Liver (tissue), 9 donors: ENCODE results near the gene TSPAN5. TPM values are rescaled to one million over a fixed set of nuclear protein-coding genes. Genes with fewer than 3 reads are reported as not detected.

Experiments
- DNase-seq: peaks from one replicate; pipeline ENCODE4 v3.0.0-alpha.2; 2017; ENCODE audit warnings: low spot score
- H3K27ac ChIP-seq, 2 donors: one replicate each; pipeline ENCODE4 v1.7.0; 2013; ENCODE audit warnings: inconsistent platforms in 2 of 2, low read length in 2 of 2, control low read depth in 1 of 2, low read depth in 1 of 2, mild to moderate bottlenecking in 1 of 2
- H3K27me3 ChIP-seq, 4 donors: one replicate each; pipeline versions ENCODE4 v1.6.1 to v1.7.0; 2013; ENCODE audit warnings: low read length in 3 of 4, inconsistent platforms in 1 of 4, mild to moderate bottlenecking in 1 of 4, moderate library complexity in 1 of 4; ENCODE audit not compliant: control insufficient read depth in 4 of 4, insufficient read depth in 4 of 4
- H3K36me3 ChIP-seq, 4 donors: one replicate each; pipeline versions ENCODE4 v1.6.1 to v1.7.0; 2013; ENCODE audit warnings: low read length in 3 of 4, mild to moderate bottlenecking in 3 of 4, low read depth in 1 of 4, moderate library complexity in 1 of 4; ENCODE audit not compliant: control insufficient read depth in 4 of 4, insufficient read depth in 3 of 4
- H3K4me1 ChIP-seq, 4 donors: one replicate each; pipeline versions ENCODE4 v1.6.1 to v1.7.0; 2013; ENCODE audit warnings: low read length in 3 of 4, mild to moderate bottlenecking in 3 of 4, moderate library complexity in 1 of 4; ENCODE audit not compliant: control insufficient read depth in 4 of 4, insufficient read depth in 4 of 4
- H3K4me3 ChIP-seq, 3 donors: one replicate each; pipeline versions ENCODE4 v1.6.1 to v1.7.0; 2013; ENCODE audit warnings: low read length in 3 of 3, control low read depth in 1 of 3, low read depth in 1 of 3, mild to moderate bottlenecking in 1 of 3
- H3K9ac ChIP-seq, 2 donors: one replicate each; pipeline ENCODE4 v1.7.0; 2013; ENCODE audit warnings: low read length in 2 of 2, mild to moderate bottlenecking in 2 of 2, moderate library complexity in 2 of 2, control low read depth in 1 of 2, low read depth in 1 of 2
- H3K9me3 ChIP-seq, 4 donors: one replicate each; pipeline versions ENCODE4 v1.6.1 to v1.7.0; 2013; ENCODE audit warnings: low read length in 3 of 4; ENCODE audit not compliant: control insufficient read depth in 4 of 4
- EGR1 ChIP-seq, 2 donors: IDR thresholded peaks; 2 replicates each; pipeline ENCODE4 v1.6.1; 2016 to 2018; ENCODE audit warnings: antibody characterized with exemption in 2 of 2, low read depth in 2 of 2
- FOXA1 ChIP-seq: IDR thresholded peaks from 2 replicates; pipeline ENCODE4 v1.6.1; 2016; ENCODE audit warnings: antibody characterized with exemption
- FOXA2 ChIP-seq: IDR thresholded peaks from 2 replicates; pipeline ENCODE4 v1.6.1; 2016; ENCODE audit warnings: antibody characterized with exemption
- GABPA ChIP-seq, 2 donors: IDR thresholded peaks in 1 of 2; conservative IDR thresholded peaks in 1 of 2; 2 replicates each; pipeline ENCODE4 v1.6.1; 2016; ENCODE audit warnings: antibody characterized with exemption in 2 of 2, mild to moderate bottlenecking in 1 of 2, moderate library complexity in 1 of 2
- HNF4A ChIP-seq, 2 donors: conservative IDR thresholded peaks; 2 replicates each; pipeline ENCODE4 v1.6.1; 2016; ENCODE audit warnings: antibody characterized with exemption in 2 of 2, mild to moderate bottlenecking in 2 of 2
- HNF4G ChIP-seq: IDR thresholded peaks from 2 replicates; pipeline ENCODE4 v1.6.1; 2016; ENCODE audit warnings: antibody characterized with exemption
- JUND ChIP-seq, 2 donors: IDR thresholded peaks; 2 replicates each; pipeline ENCODE4 v1.6.1; 2016; ENCODE audit warnings: antibody characterized with exemption in 2 of 2
- NR2F2 ChIP-seq: IDR thresholded peaks from 2 replicates; pipeline ENCODE4 v1.6.1; 2016; ENCODE audit warnings: antibody characterized with exemption
- RAD21 ChIP-seq, 2 donors: IDR thresholded peaks; 2 replicates each; pipeline ENCODE4 v1.6.1; 2016; ENCODE audit warnings: antibody characterized with exemption in 2 of 2, mild to moderate bottlenecking in 2 of 2
- SP1 ChIP-seq: IDR thresholded peaks from 2 replicates; pipeline ENCODE4 v1.6.1; 2018; ENCODE audit warnings: antibody characterized with exemption, mild to moderate bottlenecking
- TAF1 ChIP-seq: conservative IDR thresholded peaks from 2 replicates; pipeline ENCODE4 v1.6.1; 2016; ENCODE audit warnings: antibody characterized with exemption, mild to moderate bottlenecking
- WGBS: extraction: QIAGEN DNeasy Blood & Tissue Kit; methylation state at CpG from one replicate; pipeline ENCODE4 v1.1.7; 2013; 5-methylcytosine and 5-hydroxymethylcytosine counted together
- polyA plus RNA-seq, 2 donors: library from polyadenylated mRNA; stranded (reverse) in 1 of 2; unstranded in 1 of 2; fragments of 200-250 nt in 1 of 2; fragments of >200 nt in 1 of 2; fragmentation: Nextera tagmentation in 1 of 2; extraction: Ambion mirVana in 1 of 2; gene quantifications; one replicate each; pipeline versions ENCODE4 v1.2.1 to v1.2.3, GENCODE V29; 2013 to 2015
- total RNA-seq, 2 donors: library from RNA; depleted of rRNA; stranded (reverse); fragments of >200 nt; gene quantifications; one replicate each; pipeline ENCODE4 v1.2.3, GENCODE V29; 2014
- TF ChIP-seq, protein P1 (sequence below): IDR thresholded peaks from 2 replicates; pipeline ENCODE4 v1.6.1; 2016; ENCODE audit warnings: antibody characterized with exemption, mild to moderate bottlenecking
- TF ChIP-seq, protein P2 (sequence below): IDR thresholded peaks from 2 replicates; pipeline ENCODE4 v1.6.1; 2016; ENCODE audit warnings: antibody characterized with exemption
- TF ChIP-seq, protein P3 (sequence below): IDR thresholded peaks from 2 replicates; pipeline ENCODE4 v1.6.1; 2016; ENCODE audit warnings: antibody characterized with exemption
- TF ChIP-seq, protein P4 (sequence below): fragments of 150-350 bp; IDR thresholded peaks from 2 replicates; pipeline ENCODE4 v1.5.1; 2017; ENCODE audit warnings: improper control_type of control experiment, low read depth, low read length; ENCODE audit not compliant: missing input control
- donor health status: healthy.
- donor health status: healthy.
- donor health status: healthy.
- donor health status: healthy.
- donor health status: healthy.

TSPAN5 gene
- total and polyA plus RNA-seq, 4 donors: 0.36 to 54.0 (median 0.63) TPM

DNA sequence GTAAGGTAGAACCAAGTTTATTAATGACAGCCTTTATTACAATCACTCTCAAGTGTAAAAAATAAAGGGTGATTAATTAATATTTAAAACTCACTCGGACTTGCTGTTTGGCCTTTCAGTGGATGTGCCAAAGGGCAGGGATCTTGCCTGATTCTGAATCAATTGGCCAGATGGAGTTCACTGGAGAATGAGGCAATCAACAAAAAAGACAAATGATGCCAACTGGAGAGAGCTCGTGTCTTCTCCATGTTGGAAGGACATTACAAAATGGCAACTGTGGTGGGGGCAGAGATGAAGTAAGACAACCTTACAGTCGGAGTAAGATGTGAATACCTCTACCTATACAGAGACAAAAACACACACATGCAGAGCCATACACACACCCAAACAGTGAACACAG lies 188.0 kb downstream of the TSPAN5 start:
- Histone ChIP-seq H3K27me3 (no peaks in the 10 kb centered on the region), H3K4me1 (peaks cover 0 to 6% (median 1%) of the 10 kb centered on the region in 4 donors), H3K9ac (no peak overlapping the region), H3K4me3 (no peak overlapping the region), H3K36me3 (no peaks in the 10 kb centered on the region), H3K9me3 (no peaks in the 10 kb centered on the region), H3K27ac (no peak overlapping the region)
- no peak for DNase-seq
- WGBS: 46% methylated on average over 3 of the region's 3 CpGs
- TF ChIP-seq, protein P1, sequence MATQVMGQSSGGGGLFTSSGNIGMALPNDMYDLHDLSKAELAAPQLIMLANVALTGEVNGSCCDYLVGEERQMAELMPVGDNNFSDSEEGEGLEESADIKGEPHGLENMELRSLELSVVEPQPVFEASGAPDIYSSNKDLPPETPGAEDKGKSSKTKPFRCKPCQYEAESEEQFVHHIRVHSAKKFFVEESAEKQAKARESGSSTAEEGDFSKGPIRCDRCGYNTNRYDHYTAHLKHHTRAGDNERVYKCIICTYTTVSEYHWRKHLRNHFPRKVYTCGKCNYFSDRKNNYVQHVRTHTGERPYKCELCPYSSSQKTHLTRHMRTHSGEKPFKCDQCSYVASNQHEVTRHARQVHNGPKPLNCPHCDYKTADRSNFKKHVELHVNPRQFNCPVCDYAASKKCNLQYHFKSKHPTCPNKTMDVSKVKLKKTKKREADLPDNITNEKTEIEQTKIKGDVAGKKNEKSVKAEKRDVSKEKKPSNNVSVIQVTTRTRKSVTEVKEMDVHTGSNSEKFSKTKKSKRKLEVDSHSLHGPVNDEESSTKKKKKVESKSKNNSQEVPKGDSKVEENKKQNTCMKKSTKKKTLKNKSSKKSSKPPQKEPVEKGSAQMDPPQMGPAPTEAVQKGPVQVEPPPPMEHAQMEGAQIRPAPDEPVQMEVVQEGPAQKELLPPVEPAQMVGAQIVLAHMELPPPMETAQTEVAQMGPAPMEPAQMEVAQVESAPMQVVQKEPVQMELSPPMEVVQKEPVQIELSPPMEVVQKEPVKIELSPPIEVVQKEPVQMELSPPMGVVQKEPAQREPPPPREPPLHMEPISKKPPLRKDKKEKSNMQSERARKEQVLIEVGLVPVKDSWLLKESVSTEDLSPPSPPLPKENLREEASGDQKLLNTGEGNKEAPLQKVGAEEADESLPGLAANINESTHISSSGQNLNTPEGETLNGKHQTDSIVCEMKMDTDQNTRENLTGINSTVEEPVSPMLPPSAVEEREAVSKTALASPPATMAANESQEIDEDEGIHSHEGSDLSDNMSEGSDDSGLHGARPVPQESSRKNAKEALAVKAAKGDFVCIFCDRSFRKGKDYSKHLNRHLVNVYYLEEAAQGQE: no peak
- TF ChIP-seq HNF4G (no peak), NR2F2 (no peak), JUND (IDR thresholded peaks at IDR 0.05) (no peak), RAD21 (IDR thresholded peaks at IDR 0.05) (no peak), HNF4A (conservative IDR thresholded peaks at IDR 0.05) (peak in 1 of 2 donors; percentile 3)
- TF ChIP-seq, protein P2, sequence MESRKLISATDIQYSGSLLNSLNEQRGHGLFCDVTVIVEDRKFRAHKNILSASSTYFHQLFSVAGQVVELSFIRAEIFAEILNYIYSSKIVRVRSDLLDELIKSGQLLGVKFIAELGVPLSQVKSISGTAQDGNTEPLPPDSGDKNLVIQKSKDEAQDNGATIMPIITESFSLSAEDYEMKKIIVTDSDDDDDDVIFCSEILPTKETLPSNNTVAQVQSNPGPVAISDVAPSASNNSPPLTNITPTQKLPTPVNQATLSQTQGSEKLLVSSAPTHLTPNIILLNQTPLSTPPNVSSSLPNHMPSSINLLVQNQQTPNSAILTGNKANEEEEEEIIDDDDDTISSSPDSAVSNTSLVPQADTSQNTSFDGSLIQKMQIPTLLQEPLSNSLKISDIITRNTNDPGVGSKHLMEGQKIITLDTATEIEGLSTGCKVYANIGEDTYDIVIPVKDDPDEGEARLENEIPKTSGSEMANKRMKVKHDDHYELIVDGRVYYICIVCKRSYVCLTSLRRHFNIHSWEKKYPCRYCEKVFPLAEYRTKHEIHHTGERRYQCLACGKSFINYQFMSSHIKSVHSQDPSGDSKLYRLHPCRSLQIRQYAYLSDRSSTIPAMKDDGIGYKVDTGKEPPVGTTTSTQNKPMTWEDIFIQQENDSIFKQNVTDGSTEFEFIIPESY: no peak

DNA sequence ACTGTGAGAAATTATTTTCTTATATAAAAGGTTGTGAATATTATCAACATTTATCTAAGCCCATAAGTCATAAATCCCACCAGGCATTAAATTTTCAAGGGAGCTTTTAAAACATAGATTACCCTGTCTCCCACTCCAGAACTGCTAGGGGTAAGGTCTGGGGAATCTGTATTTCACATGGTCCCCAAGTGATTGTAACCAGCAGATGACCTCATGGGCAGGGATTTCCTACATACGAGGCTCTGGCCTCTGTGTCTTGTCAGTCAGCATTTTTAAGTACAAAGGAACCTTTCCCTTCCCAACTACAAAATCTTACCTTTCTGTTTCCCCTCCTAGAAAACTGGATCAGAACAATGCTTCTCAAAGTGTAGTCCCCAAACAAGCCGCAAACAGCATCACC lies 188.6 kb downstream of the TSPAN5 start:
- Histone ChIP-seq H3K4me1 (peaks cover 0 to 6% (median 1%) of the 10 kb centered on the region in 4 donors), H3K9ac (no peak overlapping the region), H3K4me3 (no peak overlapping the region), H3K36me3 (no peaks in the 10 kb centered on the region), H3K27ac (no peak overlapping the region), H3K27me3 (no peaks in the 10 kb centered on the region), H3K9me3 (no peaks in the 10 kb centered on the region)
- WGBS: 82% methylated on average over 2 of the region's 2 CpGs
- TF ChIP-seq EGR1 (IDR thresholded peaks at IDR 0.05; ENCODE audit: low read depth in 2 of 2): no peak
- TF ChIP-seq FOXA1: no peak
- no peak for TF ChIP-seq NR2F2
- no peak for TF ChIP-seq HNF4G
- TF ChIP-seq, protein P3, sequence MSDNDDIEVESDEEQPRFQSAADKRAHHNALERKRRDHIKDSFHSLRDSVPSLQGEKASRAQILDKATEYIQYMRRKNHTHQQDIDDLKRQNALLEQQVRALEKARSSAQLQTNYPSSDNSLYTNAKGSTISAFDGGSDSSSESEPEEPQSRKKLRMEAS: no peak
- no peak for TF ChIP-seq FOXA2
- no peak for TF ChIP-seq SP1
- no peak for TF ChIP-seq GABPA (IDR thresholded peaks at IDR 0.05 in 1 of 2, conservative IDR thresholded peaks at IDR 0.05 in 1 of 2)
- TF ChIP-seq, protein P2: no peak
- TF ChIP-seq JUND (IDR thresholded peaks at IDR 0.05): no peak
- no peak for TF ChIP-seq TAF1
- TF ChIP-seq, protein P4, sequence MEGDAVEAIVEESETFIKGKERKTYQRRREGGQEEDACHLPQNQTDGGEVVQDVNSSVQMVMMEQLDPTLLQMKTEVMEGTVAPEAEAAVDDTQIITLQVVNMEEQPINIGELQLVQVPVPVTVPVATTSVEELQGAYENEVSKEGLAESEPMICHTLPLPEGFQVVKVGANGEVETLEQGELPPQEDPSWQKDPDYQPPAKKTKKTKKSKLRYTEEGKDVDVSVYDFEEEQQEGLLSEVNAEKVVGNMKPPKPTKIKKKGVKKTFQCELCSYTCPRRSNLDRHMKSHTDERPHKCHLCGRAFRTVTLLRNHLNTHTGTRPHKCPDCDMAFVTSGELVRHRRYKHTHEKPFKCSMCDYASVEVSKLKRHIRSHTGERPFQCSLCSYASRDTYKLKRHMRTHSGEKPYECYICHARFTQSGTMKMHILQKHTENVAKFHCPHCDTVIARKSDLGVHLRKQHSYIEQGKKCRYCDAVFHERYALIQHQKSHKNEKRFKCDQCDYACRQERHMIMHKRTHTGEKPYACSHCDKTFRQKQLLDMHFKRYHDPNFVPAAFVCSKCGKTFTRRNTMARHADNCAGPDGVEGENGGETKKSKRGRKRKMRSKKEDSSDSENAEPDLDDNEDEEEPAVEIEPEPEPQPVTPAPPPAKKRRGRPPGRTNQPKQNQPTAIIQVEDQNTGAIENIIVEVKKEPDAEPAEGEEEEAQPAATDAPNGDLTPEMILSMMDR: no peak
- no peak for DNase-seq
